ENCODE data around the gene TUBGCP3.
"Not testable (repeated sequence)": the region's sequence is repeated elsewhere in the genome, so short reads cannot be mapped to it uniquely, and the experiment has no call there.

Gene TUBGCP3

DNA sequence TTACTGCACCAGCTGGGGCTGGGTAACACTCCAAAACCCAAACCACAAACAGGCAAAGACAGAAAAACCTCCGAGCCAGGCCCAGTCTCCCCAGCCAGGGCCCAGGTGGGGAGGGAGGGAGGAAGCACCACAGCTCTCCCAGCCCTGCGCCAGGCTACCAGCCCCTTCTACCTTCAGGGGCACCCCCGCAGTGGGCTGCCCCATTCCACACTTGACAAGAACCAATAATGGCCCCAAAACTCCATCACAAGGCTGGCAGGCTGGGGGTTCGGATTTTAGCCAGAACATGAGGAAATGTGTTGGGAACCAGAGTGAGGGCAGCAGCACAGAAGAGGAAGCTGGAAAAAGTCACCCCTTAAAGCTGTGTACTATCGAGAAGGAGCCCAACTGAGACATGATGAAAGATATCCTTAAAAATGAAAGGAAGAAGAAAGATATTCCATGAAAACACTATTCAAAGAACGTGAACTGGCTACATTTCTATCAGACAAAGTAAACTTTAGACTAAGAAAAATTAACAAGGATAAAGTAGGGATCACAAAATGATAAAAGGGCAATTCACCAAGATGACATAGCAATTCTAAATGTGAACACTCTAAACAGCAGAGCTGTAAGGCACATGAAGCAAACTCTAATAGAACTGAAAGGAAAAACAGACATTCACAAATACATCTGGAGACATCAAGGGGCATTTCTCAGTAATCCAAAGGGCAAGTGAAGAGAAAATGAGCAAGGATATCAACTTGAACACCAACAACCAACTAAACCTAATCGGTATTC lies 12.9 kb downstream of the TUBGCP3 start:
- no peak for DNase-seq

DNA sequence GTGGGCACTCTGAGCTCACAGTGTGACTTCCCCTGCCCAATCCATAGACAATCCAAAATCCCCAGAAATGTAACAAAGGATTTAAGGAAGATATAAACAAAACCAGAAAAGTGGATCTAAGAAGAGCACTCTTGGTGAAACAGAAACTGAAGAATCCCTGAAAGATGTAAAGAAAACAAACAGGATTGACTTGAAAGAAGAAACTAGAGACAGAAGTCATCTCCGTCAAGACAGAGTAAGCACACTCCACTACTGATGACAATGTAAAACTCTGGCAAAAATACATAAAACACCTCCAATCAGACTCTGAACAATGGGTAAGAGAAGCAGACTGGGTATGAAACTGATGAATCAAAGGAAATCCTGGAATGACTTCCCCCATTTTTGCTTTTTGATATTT lies 13.5 kb downstream of the TUBGCP3 start:
- no peak for DNase-seq

DNA sequence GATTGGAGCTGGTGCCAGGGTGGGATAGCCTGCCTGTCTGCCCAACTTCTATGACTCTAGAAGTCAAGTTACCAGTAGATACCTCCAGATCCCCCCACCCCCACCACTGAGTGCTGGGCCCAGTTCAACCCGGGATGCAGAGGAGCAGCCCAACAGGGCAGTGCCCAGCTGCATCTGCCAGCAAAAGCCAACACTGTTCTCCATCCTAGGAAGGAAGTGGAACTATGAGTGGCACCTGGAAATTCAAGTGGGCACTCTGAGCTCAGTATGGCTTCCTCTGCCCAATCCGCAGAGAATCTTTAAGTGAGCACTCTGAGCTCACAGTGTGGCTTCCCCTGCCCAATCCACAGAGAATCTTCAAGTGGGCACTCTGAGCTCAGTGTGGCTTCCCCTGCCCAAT lies 14.2 kb downstream of the TUBGCP3 start:
- DNase-seq, result no peak

DNA sequence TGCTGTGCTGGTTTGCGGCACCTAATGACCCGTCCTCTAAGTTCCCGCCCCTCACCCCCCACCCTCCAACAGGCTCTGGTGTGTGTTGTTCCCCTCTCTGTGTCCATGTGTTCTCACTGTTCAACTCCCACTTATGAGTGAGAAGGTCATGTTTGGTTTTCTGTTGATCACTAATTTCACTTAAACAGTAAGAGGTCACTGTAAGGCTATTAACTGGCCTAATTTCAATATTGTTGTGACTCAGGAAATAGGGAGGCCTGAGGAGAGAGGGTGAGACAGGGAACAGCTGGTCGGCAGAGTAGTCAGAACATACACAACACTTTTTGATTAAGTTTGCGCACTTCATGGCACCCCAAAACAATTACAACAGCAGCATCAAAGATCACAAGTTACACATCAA lies 15.6 kb downstream of the TUBGCP3 start:
- no peak for DNase-seq

DNA sequence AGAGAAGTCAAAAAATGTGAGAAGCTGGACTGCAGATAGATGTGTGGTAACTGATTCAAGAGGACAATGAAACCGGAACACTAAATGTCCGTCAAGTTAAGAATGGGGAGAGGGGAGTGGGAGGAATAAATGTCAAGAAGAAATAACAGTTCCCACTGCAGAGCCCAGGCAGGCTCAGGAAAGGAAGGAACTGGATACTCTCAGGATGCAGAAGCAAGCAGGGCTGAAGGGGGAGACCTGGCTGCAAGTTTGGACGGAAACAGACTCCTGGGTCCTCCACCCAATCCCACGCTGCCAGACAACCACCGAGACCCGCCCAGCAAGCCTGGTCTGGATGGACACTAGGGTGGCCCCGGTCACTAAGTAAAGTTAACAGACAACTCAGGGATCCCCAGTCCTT lies 18.1 kb downstream of the TUBGCP3 start:
- no peak for DNase-seq

DNA sequence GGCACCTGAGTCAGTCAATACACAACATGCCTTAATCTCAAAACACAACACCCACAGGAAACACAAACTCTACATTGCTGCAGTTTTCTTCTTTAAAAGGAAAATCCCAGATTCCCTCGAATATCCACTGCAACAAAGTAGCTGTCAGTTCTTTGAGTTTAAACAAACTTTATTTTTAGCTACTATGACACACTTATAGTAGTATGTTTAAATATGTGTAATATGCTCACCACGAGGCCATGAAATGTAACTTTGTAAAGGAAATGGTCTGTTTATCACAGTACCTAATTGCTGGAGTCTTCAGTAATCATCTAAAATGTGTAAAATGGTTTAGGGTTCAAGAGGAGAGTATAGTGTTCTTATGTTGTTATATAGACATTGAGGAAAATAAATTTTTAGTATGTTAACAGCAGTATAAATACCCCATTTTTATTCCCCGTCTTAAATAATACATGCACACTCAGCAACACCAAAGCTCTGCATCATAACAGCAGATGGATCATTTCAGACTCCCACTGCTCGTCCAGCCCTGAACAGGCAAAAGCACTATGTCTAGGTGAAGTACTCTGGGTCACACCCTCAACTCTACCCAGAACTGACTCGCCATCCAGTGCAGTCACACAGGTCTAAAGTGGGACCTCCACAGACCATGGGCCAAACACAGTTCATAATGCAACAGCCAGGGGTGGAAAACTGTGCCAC lies 20.6 kb downstream of the TUBGCP3 start:
- no peak for DNase-seq

DNA sequence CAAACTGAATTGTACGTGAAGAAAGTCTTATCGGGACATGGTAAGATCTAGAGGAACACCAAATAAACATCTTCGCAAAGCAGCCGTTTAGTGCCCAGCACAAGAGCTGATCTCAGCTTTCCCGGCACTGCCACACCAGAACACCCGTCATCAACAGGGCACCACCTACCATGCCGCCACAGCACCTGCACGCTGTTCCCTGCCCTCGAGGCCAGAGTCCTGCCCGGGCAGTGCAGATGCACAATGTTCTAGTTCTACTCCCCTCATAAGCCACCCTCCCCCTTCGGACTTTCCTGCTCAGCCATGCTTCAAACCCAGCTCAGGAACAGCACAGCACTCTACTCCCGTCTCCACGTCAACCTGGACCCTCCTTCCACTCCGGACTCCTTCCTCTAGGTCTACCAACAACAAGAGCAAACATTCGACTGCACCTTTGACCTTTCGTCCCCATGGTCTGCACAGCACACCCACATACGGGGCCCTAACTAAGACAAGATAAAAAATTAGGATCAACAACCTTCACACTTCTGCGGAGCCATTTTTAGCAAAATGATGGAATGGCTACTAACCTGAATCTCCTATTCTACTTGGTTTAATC lies 25.1 kb downstream of the TUBGCP3 start:
- no peak for DNase-seq

DNA sequence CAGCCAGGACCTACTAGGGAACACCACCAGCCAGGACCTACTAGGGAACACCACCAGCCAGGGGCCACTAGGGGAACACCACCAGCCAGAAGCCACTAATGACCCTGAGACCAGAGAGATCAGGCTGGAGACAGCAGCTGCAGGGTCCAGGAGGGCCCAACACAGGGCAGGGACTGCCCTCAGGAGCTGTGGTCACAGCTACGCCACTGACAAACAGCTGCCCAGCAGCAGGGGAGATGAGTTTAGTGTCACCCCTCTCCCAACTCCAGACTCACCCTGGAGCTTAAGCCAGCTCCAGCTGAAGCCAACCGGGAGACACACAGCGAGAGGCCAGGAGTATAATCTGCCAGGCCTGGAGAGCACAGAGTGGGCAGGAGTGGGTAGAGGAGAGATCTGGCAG lies 25.7 kb downstream of the TUBGCP3 start:
- DNase-seq, result no peak

DNA sequence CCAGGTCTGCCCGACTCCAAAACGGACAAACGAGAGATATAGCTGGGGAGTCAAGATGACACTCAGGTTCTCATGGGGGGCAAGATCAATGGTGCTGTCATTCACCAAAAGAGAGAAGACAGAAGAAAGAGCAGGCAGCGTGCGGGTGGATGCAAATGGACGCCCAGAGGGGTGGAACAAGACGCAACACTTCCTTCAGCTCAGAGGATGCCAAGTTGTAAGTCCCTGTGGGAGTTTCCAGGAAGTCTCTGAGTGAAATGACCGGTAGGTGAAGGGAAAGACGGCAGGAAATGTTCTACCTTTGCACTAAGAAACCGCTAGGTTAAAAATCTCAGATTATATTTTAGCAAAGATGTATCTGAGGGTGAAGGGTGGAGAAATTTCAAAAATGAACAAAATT lies 26.5 kb downstream of the TUBGCP3 start:
- no peak for DNase-seq

DNA sequence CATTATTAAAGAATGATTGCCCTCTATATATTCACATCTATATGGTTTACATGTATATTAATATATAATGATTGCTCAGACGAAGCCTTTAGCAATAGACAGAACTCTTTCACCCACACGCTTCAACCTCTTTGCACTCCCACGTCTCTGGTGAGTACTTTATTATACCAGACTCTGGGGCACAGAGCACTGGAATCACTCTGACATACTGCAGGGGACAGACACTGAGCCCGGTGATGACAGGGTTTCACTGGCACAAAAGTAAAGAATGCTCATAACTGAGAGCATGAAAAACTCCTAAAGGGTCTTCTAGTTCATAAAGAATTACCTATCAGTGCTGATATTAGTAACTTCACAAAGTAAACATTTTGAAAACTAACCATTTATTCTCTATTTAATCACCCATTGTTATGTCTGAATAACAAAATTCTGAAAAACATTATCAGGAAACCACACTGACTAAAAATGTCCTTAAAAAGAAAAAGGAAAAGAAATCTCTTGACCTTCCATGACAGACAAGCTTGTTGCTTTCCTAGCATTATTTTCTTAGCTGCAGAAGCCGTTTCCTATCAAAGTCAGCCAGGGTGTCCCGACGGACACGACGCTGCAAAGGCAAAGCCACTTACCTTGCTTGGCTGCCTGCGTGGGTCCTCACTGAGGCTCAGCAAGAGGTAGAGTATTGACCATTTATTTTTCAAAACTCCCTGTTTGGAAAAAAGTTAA lies 29.1 kb downstream of the TUBGCP3 start:
- no peak for DNase-seq

DNA sequence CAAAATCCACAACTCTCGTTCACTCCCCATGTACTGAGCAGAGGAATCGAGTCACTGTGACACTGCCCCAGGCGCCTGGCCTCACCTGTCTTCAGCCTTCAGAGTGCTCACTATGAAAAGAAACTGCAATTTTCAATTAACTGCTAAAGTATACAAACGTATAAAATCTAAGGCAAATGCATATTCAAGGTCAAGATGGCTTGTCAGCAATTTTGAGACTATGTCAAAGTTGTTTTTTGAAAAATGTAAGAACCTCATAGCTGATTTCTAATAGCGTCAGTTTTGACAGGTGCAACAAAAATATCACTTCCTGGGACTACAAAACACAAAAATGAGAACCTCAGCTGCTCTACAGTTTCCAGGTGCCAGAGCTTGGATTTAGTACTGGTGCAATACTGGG lies 31.4 kb downstream of the TUBGCP3 start:
- DNase-seq, result no peak

DNA sequence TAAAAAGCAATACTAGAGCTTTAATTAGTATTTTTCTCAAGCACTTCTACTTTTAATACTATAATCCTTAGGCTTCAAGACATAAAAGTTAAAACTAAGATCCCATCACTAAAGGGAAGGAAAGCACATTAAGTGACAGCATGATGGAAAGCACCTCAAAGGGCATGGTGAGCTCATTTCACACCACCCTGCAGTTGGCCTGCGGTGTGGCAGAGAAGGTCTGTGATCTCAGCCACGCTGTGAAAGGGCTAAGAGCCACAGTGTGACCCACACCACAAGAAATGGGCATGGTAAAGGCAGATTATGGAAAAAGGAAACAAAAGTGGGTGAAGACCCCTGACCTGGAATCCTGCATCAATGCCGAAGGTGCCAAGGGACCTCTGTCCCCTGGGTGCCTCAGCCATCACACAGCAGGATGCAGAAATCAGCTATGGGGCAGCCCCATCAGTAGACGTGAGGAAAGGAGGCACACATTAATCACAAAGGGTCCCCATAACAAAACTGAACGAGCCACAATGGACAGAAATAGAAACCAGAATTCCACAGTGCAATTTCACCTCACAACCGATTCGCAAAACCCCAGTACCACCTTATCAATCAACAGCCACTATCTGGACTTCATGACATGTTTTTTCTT lies 33.6 kb downstream of the TUBGCP3 start:
- no peak for DNase-seq

DNA sequence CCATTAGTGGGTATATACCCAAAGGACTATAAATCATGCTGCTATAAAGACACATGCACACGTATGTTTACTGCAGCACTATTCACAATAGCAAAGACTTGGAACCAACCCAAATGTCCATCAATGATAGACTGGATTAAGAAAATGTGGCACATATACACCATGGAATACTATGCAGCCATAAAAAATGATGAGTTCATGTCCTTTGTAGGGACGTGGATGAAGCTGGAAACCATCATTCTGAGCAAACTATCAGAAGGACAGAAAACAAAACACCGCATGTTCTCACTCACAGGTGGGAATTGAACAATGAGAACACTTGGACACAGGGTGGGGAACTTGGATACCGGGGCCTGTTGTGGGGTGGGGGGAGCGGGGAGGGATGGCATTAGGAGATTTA lies 39.0 kb downstream of the TUBGCP3 start:
- not testable (repeated sequence) for DNase-seq

DNA sequence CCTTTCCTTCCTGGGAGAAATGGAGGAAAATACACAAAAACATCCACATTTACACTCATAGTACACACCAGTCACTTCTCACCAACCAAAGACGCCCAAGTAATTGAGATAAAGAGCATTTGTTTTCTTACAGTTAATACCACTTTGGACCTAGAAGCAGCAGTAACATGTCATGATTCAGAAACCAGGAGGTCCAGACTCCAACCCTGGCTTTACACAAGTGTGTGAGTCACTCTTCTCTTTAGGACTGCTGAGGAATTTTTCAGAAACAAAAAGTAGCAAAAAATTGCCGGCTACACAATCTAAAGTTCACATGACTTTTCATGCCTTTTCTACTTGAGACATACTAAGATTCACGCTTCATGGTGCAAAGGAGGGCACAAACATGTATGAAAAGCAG lies 42.1 kb downstream of the TUBGCP3 start:
- no peak for DNase-seq

DNA sequence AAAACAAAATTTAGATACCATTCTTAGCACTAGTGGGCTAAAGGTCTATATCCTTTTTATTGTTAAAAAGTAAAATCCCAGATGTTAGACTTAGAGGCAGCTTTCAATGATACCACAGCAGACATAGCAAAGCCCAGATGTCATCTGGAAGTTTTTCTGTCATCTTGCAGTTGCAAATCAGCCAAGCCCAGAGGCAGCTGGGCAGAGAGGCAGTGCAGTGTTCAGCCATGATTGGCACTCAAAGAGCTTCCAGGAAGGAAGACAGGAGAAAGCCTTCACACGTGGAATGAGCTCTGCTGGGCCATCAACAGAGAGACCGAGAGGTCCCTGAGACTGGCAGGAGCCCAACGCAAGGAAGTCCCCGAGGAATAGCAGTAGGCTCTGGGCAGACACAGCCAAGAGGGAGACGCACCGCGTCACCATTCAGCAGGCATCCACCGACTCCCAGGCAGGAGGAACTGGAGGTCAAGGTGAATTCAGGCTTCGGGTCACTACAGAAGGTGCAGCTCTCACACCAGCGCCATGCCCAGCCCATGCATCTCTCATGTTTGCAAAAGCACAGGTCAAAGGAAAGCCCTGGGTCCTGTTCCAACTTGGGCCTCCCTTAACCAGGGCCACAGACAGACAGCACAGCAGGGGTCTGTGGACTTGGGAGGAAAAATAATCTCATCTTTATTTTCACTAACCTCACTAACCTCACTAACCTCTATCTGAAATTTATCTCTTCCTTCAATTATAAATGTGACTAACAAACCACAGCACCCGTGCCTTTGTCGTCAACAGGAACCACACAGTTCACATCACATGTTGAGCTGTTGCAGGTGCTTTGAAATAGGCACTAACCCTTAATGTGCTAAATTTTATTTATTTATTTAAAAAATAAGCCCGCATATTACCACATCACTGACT lies 54.9 kb downstream of the TUBGCP3 start:
- DNase-seq, result no peak

DNA sequence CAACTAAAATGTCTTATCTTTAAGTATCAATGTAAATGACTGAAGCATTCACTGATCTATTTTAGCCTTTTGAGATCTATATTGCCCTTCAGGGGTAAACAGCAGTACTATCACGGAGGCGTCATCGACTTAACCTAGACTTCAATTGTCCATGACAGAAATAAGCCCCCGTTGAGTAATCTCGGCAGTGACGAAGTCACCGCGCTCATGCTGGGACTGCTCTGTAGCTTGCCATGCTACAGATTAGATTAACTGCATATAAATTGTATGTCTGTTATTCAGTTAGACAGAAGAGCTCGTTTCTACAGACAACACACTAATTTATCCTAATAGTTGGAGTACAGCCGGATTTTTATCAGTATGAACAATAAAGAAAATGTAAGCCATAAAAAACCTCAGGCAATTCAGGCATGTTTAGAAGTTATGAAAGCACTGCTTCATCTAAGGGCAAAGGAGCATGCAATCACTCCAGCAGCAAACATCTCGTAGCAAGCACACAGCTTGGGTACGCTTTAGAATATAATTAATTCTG lies 56.6 kb downstream of the TUBGCP3 start:
- DNase-seq, result no peak

DNA sequence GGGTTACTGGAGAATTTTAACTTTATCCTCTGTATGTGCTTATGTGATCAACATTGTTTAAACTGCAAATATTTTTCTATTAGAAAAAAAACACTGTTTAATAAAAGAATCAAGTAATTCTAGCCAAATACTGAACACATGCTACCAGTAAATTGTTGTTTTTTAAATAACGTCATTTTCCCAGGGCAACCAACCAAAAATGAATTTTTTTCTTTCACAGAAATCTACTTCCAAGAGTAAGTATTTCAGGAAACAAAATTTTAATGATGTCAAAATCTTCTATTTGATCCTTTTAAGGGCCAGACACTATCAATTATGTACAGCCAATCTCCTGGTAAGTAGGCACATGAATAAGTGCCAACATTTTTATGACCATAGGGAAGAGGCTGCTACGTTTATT lies 57.1 kb downstream of the TUBGCP3 start:
- DNase-seq, result no peak

DNA sequence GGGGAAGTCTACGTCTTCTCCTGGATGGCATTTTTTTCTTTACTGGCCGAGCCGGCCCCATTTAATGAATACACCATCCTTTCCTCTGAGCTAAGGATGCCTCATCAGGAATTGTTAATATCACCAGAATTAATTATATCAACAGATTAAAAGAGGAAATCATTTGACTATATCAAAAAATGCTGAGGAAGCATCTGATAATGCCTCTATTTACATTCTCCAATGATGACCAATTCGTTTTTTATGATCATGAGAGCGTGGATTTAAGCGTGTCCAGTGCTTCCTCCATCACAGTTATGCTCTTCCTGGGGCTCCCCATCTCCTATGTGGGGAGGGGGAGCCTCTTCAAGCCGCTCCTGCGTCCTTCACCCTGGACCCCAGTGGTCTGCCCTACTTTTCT lies 58.7 kb downstream of the TUBGCP3 start:
- no peak for DNase-seq

DNA sequence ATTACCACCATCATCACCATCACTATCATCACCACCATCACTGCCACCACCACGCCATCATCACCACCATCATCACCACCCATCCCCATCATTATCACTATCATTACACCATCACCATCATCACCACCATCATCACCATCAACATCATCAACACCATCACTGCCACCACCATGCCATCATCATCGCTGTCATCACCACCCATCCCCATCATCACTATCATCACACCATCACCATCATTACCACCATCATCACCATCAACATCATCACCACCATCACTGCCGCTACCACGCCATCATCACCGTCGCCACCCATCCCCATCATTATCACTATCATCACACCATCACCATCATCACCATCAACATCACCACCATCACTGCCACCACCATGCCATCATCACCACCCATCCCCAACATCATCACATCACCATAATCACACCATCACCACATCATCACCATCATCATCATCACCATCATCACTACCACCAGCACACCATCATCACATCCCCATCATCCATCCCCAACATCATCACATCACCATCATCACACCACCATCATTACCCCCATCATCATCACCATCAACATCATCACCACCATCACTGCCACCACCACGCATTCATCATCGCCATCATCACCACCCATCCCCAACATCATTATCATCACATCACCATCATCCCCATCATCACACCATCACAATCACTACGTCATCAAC lies 61.7 kb downstream of the TUBGCP3 start:
- no peak for DNase-seq

DNA sequence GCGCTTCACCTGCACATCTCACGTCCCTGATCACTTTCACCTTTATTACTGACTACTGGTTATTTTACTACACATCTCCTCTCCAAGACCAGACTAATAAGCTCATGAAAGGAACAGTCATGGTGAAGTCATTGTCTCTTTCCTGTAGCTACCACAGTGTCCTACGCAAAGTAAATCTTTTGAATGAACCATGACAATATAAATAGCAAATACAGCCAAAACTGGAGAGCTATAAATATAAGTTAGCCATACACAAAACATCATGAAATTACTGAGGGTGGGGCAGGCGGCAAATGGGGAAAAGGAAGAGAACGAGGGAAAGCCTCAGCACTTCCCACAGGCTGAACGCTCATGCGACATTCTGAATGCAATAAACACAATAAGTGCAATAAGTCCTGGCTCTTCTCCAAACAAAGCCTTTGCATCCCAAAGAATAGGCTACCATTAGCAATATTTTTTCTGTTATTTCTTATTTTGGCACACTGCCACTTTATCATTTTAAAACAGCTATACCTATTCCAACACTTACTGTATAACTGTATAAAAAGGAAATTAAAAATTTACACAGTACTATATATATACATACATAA lies 62.5 kb downstream of the TUBGCP3 start:
- DNase-seq, result no peak

DNA sequence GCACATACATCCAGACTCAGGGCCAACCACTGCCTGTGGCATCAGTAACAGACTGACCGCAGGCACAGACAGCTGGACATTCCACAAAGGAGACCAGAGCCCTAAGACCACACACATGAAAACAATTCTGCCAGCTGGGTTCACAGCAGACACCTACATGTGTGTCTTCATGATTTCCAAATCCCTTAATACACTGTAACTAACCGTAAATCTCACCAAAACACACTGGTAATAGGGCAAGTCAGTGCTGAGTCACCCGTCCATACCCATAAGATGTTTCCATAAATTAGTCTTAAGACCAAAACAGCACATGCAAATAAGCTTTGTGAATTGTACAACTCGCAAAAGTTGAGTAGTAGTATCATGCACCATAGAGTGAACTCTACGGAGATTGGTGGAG lies 65.4 kb downstream of the TUBGCP3 start:
- no peak for DNase-seq

Measured in stimulated activated CD4-positive, alpha-beta T cell treated with anti-CD3 and anti-CD28 coated beads, Interleukin-2, amount 100 ng/mL, for 24 hours (primary cell).